Prostate gland (tissue), 2 donors: ENCODE measurements around the gene SCMH1.

ENCODE experiments used
- CTCF ChIP-seq, 4 experiments: fragments of 200-600 bp in 2 of 4; fragments of 450-650 bp in 2 of 4; sonication (generic) in 2 of 4; IDR thresholded peaks; 1 replicate in 3 of 4; 2 replicates in 1 of 4; pipeline ENCODE4 v1.5.1; 2016 to 2019; ENCODE audit warnings: antibody characterized with exemption in 4 of 4, mild to moderate bottlenecking in 2 of 4, moderate library complexity in 2 of 4
- POLR2A ChIP-seq: fragments of 450-650 bp; IDR thresholded peaks from one replicate; pipeline ENCODE4 v1.6.1; 2016; ENCODE audit warnings: antibody characterized with exemption, mild to moderate bottlenecking
- POLR2AphosphoS5 ChIP-seq: sonication (generic); formaldehyde crosslinking; IDR thresholded peaks from one replicate; pipeline ENCODE4 v1.6.1; 2017; ENCODE audit warnings: antibody characterized with exemption

- TF ChIP-seq CTCF (IDR thresholded peaks at IDR 0.05) (no peak), POLR2AphosphoS5 (no peak), POLR2A (no peak)
Measured at GRCh38 chr1:41003127-41003639, 238.9 kb downstream of the SCMH1 start.
